ENCODE results near the gene SMYD4. TPM values are rescaled to one million over a fixed set of nuclear protein-coding genes. Genes with fewer than 3 reads are reported as not detected.

SMYD4 gene
- total RNA-seq, 1 donor from 2014 or later, result 22.5 TPM

- H3K27ac Mint-ChIP-seq, result peak overlapping the region; percentile 9
Observed at GRCh38 chr17:1797323-1797722, 32.4 kb downstream of the SMYD4 start.

GRCh38 chr17:1796800-1797199, 32.9 kb downstream of the SMYD4 start:
- no peak for TF ChIP-seq CTCF (conservative IDR thresholded peaks at IDR 0.05)
- Mint-ChIP-seq H3K4me3 (no peak overlapping the region), H3K9me3 (no peaks in the 10 kb centered on the region), H3K36me3 (peaks cover 16% of the 10 kb centered on the region), H3K27me3 (no peaks in the 10 kb centered on the region), H3K4me1 (ENCODE audit: unreplicated experiment) (peaks cover 19% of the 10 kb centered on the region), H3K27ac (no peak overlapping the region)
- DNase-seq (ENCODE audit: extremely low spot score, unreplicated experiment), result no peak

More at GRCh38 chr17:1797323-1797722, 32.4 kb downstream of the SMYD4 start:
- H3K4me3 Mint-ChIP-seq, result no peak overlapping the region
- no peak for TF ChIP-seq CTCF (conservative IDR thresholded peaks at IDR 0.05)
- no peak for DNase-seq (ENCODE audit: extremely low spot score, unreplicated experiment)
- no peaks in the 10 kb centered on the region for H3K9me3 Mint-ChIP-seq
- H3K36me3 Mint-ChIP-seq, result peaks cover 16% of the 10 kb centered on the region
- H3K4me1 Mint-ChIP-seq (ENCODE audit: unreplicated experiment), result peaks cover 19% of the 10 kb centered on the region
- H3K27me3 Mint-ChIP-seq, result no peaks in the 10 kb centered on the region

- Mint-ChIP-seq H3K4me1 (ENCODE audit: unreplicated experiment) (peaks cover 23% of the 10 kb centered on the region), H3K36me3 (peaks cover 18% of the 10 kb centered on the region), H3K27ac (peak overlapping the region; percentile 68), H3K9me3 (no peaks in the 10 kb centered on the region), H3K27me3 (no peaks in the 10 kb centered on the region), H3K4me3 (peak overlapping the region; percentile 22)
- TF ChIP-seq CTCF (conservative IDR thresholded peaks at IDR 0.05), result no peak
- no peak for DNase-seq (ENCODE audit: extremely low spot score, unreplicated experiment)
Observed at GRCh38 chr17:1793447-1793806, 36.3 kb downstream of the SMYD4 start.

GRCh38 chr17:1792495-1793446, 36.9 kb downstream of the SMYD4 start:
- peak overlapping the region; percentile 22 for H3K4me3 Mint-ChIP-seq
- H3K27me3 Mint-ChIP-seq, result no peaks in the 10 kb centered on the region
- no peak for TF ChIP-seq CTCF (conservative IDR thresholded peaks at IDR 0.05)
- H3K36me3 Mint-ChIP-seq, result peaks cover 18% of the 10 kb centered on the region
- H3K9me3 Mint-ChIP-seq, result no peaks in the 10 kb centered on the region
- H3K4me1 Mint-ChIP-seq (ENCODE audit: unreplicated experiment), result peaks cover 23% of the 10 kb centered on the region
- H3K27ac Mint-ChIP-seq, result peak overlapping the region; percentile 68
- no peak for DNase-seq (ENCODE audit: extremely low spot score, unreplicated experiment)

GRCh38 chr17:1789936-1790335, 39.8 kb downstream of the SMYD4 start:
- H3K27ac Mint-ChIP-seq, result no peak overlapping the region
- no peak overlapping the region for H3K4me3 Mint-ChIP-seq
- peaks cover 15% of the 10 kb centered on the region for H3K36me3 Mint-ChIP-seq
- H3K27me3 Mint-ChIP-seq, result no peaks in the 10 kb centered on the region
- peaks cover 15% of the 10 kb centered on the region for H3K4me1 Mint-ChIP-seq (ENCODE audit: unreplicated experiment)
- no peak for DNase-seq (ENCODE audit: extremely low spot score, unreplicated experiment)
- H3K9me3 Mint-ChIP-seq, result no peaks in the 10 kb centered on the region
- no peak for TF ChIP-seq CTCF (conservative IDR thresholded peaks at IDR 0.05)
